Measurements from ENCODE around the gene MAGEE1. TPM values are rescaled to one million over a fixed set of nuclear protein-coding genes. Genes with fewer than 3 reads are reported as not detected.
A peak's percentile ranks its signal among the peaks of the same experiment; 100 is the strongest.

MAGEE1 gene
- total RNA-seq, result 1 to 10 TPM; 3.3 to 3.6 TPM

DNA sequence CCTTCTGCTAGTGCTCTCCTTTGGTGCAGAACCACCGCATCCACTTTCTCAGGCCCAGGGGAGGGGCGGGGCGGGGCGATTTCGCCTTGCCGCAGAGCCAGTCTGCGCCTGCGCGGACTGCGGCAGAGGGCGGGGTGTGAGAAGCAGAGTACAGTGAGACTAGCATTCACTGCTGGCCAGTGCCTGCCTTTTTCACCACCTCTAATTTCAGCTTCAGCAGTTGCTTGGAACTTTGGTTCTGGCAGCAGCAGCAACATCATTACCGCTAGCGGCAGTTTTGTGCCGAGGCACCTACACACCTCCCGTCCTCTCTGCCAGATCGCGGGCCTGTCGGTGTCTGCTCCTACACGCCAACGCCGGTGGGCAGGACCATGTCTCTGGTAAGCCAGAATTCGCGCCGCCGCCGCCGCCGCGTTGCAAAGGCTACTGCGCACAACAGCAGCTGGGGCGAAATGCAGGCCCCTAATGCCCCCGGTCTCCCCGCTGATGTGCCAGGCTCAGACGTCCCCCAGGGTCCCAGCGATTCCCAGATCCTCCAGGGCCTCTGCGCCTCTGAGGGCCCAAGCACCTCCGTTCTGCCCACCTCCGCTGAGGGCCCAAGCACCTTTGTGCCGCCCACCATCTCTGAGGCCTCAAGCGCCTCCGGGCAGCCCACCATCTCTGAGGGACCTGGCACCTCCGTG, at the start of gene MAGEE1:
TSS of gene MAGEE1 (plus strand) at position 151 of the 683 bp plus-strand sequence. CDS start at position 372, 221 bp downstream.
- H3K36me3 Mint-ChIP-seq (ENCODE audit: insufficient read depth in 2 of 2), result peaks cover 0 to 2% of the 10 kb centered on the region in 2 donors
- H3K4me1 Mint-ChIP-seq (ENCODE audit: low read depth), result peaks cover 31% of the 10 kb centered on the region
- ATAC-seq (replicated peaks in 1 of 2) (peak; percentile 83 to 86), DNase-seq (peak; percentile 73 to 75)
- H3K4me3 Mint-ChIP-seq, result peak within 1 kb of the TSS; percentile 90 to 98
- no peaks in the 10 kb centered on the region for H3K9me3 Mint-ChIP-seq
- H3K27me3 Mint-ChIP-seq (ENCODE audit: low read depth), result peaks cover 27% of the 10 kb centered on the region
- H3K27ac Mint-ChIP-seq, result peak within 1 kb of the TSS; percentile 92

GRCh38 chrX:76398970-76399369, 28.5 kb upstream of the MAGEE1 start:
- H3K9me3 Mint-ChIP-seq, result peaks cover 2 to 3% of the 10 kb centered on the region in 2 donors
- H3K4me3 Mint-ChIP-seq, result no peak overlapping the region
- peaks cover 2 to 3% of the 10 kb centered on the region in 2 donors for H3K36me3 Mint-ChIP-seq (ENCODE audit: insufficient read depth in 2 of 2)
- no peak overlapping the region for H3K27ac Mint-ChIP-seq
- DNase-seq, result no peak
- H3K27me3 Mint-ChIP-seq (ENCODE audit: low read depth), result peaks cover 39% of the 10 kb centered on the region
- H3K4me1 Mint-ChIP-seq (ENCODE audit: low read depth), result no peaks in the 10 kb centered on the region
- no peak for ATAC-seq (replicated peaks in 1 of 2)

GRCh38 chrX:76407795-76408194, 19.7 kb upstream of the MAGEE1 start:
- no peaks in the 10 kb centered on the region for H3K9me3 Mint-ChIP-seq
- DNase-seq (no peak), ATAC-seq (replicated peaks in 1 of 2) (peak; percentile 20 to 48)
- no peak overlapping the region for H3K4me3 Mint-ChIP-seq
- H3K36me3 Mint-ChIP-seq (ENCODE audit: insufficient read depth in 2 of 2), result no peaks in the 10 kb centered on the region
- H3K4me1 Mint-ChIP-seq (ENCODE audit: low read depth), result peaks cover 5% of the 10 kb centered on the region
- no peak overlapping the region for H3K27ac Mint-ChIP-seq
- H3K27me3 Mint-ChIP-seq (ENCODE audit: low read depth), result peaks cover 34% of the 10 kb centered on the region

GRCh38 chrX:76420237-76420636, 7.3 kb upstream of the MAGEE1 start:
- Mint-ChIP-seq H3K4me1 (ENCODE audit: low read depth) (no peaks in the 10 kb centered on the region), H3K9me3 (no peaks in the 10 kb centered on the region), H3K4me3 (no peak overlapping the region), H3K36me3 (ENCODE audit: insufficient read depth in 2 of 2) (no peaks in the 10 kb centered on the region), H3K27me3 (ENCODE audit: low read depth) (peaks cover 51% of the 10 kb centered on the region), H3K27ac (no peak overlapping the region)
- DNase-seq (no peak), ATAC-seq (replicated peaks in 1 of 2) (no peak)

- H3K4me3 Mint-ChIP-seq, result peak overlapping the region; percentile 90 to 98
- no peaks in the 10 kb centered on the region for H3K9me3 Mint-ChIP-seq
- H3K27ac Mint-ChIP-seq, result peak overlapping the region; percentile 92
- DNase-seq (peak; percentile 43 to 47), ATAC-seq (replicated peaks in 1 of 2) (peak; percentile 73 to 81)
- peaks cover 24% of the 10 kb centered on the region for H3K27me3 Mint-ChIP-seq (ENCODE audit: low read depth)
- peaks cover 36% of the 10 kb centered on the region for H3K4me1 Mint-ChIP-seq (ENCODE audit: low read depth)
- peaks cover 0 to 2% of the 10 kb centered on the region in 2 donors for H3K36me3 Mint-ChIP-seq (ENCODE audit: insufficient read depth in 2 of 2)
These were observed 977 bp downstream of the MAGEE1 start for GRCh38 chrX:76428243-76429130.

GRCh38 chrX:76433219-76433618, 5.7 kb downstream of the MAGEE1 start:
- DNase-seq (no peak), ATAC-seq (replicated peaks in 1 of 2) (peak; percentile 44 to 64)
- Mint-ChIP-seq H3K36me3 (ENCODE audit: insufficient read depth in 2 of 2) (no peaks in the 10 kb centered on the region), H3K4me1 (ENCODE audit: low read depth) (peaks cover 42% of the 10 kb centered on the region), H3K27ac (no peak overlapping the region), H3K27me3 (ENCODE audit: low read depth) (peaks cover 5% of the 10 kb centered on the region), H3K4me3 (peak overlapping the region in 1 of 2 donors; percentile 6), H3K9me3 (no peaks in the 10 kb centered on the region)

- Mint-ChIP-seq H3K36me3 (ENCODE audit: insufficient read depth in 2 of 2) (no peaks in the 10 kb centered on the region), H3K4me1 (ENCODE audit: low read depth) (peaks cover 42% of the 10 kb centered on the region), H3K27ac (peak overlapping the region; percentile 22), H3K9me3 (no peaks in the 10 kb centered on the region), H3K27me3 (ENCODE audit: low read depth) (peaks cover 5% of the 10 kb centered on the region), H3K4me3 (peak overlapping the region in 1 of 2 donors; percentile 10)
- DNase-seq (no peak), ATAC-seq (replicated peaks in 1 of 2) (no peak)
These were observed 6.7 kb downstream of the MAGEE1 start for GRCh38 chrX:76434103-76434741.

DNA sequence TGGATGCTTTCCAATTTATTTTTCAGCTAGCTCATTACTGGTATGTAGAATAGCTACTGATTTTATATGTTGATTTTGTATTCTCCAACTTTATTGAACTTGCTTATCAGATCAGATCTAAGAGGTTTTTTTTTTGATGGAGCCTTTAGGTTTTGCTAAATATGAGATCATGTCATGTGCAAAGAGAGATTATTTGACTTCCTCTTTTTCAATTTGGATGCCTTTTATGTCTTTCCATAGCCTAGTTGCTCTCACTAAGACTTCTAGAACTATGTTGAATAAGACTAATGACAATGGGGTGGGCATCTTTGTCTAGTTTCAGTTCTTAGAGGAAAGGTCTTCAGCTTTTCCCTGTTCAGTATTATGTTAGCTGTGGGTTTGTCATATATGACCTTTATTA, 11.7 kb downstream of the MAGEE1 start:
- Mint-ChIP-seq H3K4me3 (no peak overlapping the region), H3K27me3 (ENCODE audit: low read depth) (peaks cover 14% of the 10 kb centered on the region), H3K9me3 (peaks cover 4 to 5% of the 10 kb centered on the region in 2 donors), H3K27ac (no peak overlapping the region), H3K36me3 (ENCODE audit: insufficient read depth in 2 of 2) (peaks cover 2 to 10% of the 10 kb centered on the region in 2 donors), H3K4me1 (ENCODE audit: low read depth) (peaks cover 18% of the 10 kb centered on the region)
- ATAC-seq (replicated peaks in 1 of 2), result no peak
- no peak for DNase-seq

DNA sequence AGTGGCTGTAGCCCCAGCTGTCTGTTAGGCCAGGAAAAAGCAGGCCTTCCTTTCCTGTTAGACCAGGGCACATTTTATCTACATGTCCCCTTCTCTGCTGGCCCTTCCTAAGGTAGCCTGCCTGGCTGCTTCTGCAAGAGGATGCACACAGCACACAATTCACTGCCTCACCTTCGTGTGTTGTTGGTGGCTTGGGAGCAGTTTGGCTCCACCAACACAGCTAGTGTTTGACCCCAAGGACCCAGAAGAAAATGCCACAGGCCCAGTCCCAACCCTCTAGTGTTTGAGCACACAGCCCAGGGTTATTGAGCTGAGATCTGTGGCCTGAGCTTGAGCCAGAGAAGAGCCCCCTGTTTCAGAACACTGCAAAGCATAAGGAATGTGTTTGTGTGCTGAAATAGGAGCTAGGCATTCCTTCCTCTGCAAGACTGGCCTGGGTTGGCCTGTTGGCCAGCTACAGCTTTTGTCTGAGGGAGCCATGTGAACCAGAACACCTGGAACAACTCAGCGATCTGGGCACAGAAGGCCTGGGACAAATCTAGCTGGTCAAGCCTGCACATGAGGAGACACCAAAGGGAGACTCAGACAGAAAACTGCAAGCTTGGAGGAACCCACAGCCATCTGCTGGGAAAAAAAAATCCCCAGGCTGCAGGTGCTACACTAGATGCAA, 26.4 kb downstream of the MAGEE1 start:
- H3K27ac Mint-ChIP-seq, result no peak overlapping the region
- no peak overlapping the region for H3K4me3 Mint-ChIP-seq
- no peaks in the 10 kb centered on the region for H3K36me3 Mint-ChIP-seq (ENCODE audit: insufficient read depth in 2 of 2)
- DNase-seq, result no peak
- H3K27me3 Mint-ChIP-seq (ENCODE audit: low read depth), result peaks cover 25% of the 10 kb centered on the region
- no peaks in the 10 kb centered on the region for H3K4me1 Mint-ChIP-seq (ENCODE audit: low read depth)
- ATAC-seq (replicated peaks in 1 of 2), result no peak
- no peaks in the 10 kb centered on the region for H3K9me3 Mint-ChIP-seq

DNA sequence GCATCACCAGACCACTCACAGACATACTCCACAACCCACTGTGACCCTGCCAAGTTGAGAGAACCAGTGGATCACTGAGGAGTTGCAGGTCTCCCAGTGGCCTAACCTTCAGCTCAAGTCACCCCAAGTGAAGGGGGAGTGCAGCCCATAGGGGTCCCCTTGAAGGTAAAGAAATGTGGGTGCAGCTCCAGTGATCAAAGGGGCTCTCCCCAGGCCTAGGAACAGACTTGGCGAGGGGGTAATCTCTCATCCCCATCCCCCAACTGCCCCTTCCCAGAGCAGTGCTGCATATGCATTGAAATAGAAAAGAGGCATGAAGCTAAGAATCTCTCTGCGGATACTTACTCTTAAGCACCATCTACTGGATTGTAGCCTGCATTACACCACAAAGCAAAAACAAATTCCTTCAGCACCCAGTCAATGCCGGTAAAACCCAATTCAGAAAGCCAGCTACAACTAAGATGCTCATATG, 27.0 kb downstream of the MAGEE1 start:
- ATAC-seq (replicated peaks in 1 of 2), result peak in 1 of 2 donors; percentile 32

DNA sequence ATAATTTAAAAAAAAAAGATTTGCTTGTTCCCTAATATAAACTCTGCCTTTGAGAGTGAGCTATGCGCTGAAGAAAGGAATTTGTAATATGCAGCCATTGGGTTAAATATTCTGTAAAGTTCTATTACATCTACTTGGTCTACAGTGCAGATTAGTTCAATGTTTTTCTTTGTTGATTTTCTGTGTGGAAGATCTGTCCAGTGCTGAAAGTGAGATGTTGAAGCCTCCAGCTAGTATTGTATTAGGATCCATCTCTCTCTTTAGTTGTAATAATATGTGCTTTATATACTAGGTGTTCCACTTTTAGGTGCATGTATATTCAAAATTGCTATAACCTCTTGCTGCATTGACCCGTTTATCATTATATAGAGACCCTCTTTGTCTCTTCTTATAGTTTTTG, 49.8 kb downstream of the MAGEE1 start:
- ATAC-seq (replicated peaks in 1 of 2), result no peak
- DNase-seq, result no peak
- Mint-ChIP-seq H3K27ac (no peak overlapping the region), H3K27me3 (ENCODE audit: low read depth) (peaks cover 15% of the 10 kb centered on the region), H3K4me1 (ENCODE audit: low read depth) (no peaks in the 10 kb centered on the region), H3K36me3 (ENCODE audit: insufficient read depth in 2 of 2) (peaks cover 2 to 5% of the 10 kb centered on the region in 2 donors), H3K4me3 (no peak overlapping the region), H3K9me3 (peaks cover 3 to 13% of the 10 kb centered on the region in 2 donors)

More for the DNA sequence above, 27.0 kb downstream of the MAGEE1 start:
- Mint-ChIP-seq H3K27ac (no peak overlapping the region), H3K27me3 (ENCODE audit: low read depth) (peaks cover 25% of the 10 kb centered on the region), H3K4me1 (ENCODE audit: low read depth) (no peaks in the 10 kb centered on the region), H3K4me3 (no peak overlapping the region), H3K36me3 (ENCODE audit: insufficient read depth in 2 of 2) (no peaks in the 10 kb centered on the region), H3K9me3 (no peaks in the 10 kb centered on the region)
- peak in 1 of 2 donors; percentile 4 for DNase-seq

Data from activated T-cell treated with anti-CD3 and anti-CD28 coated beads, Interleukin-2, amount 50 U/mL, for 72 hours (primary cell).